Frontal cortex (tissue), 4 donors: ENCODE data around the gene CNGB1. TPM values are rescaled to one million over a fixed set of nuclear protein-coding genes. Genes with fewer than 3 reads are reported as not detected.

Experiments
- DNase-seq, 2 donors: peaks; one replicate each; pipeline ENCODE4 v3.0.0; 2012; ENCODE audit warnings: low spot score in 2 of 2
- FAIRE-seq: peaks from 2 replicates; lab custom pipeline; 2012; peaks lifted over from hg19 to GRCh38; lab: Jason Lieb, UNC
- total RNA-seq: library from RNA; depleted of rRNA; stranded (reverse); fragments of >200 nt; gene quantifications from one replicate; pipeline ENCODE4 v1.2.3, GENCODE V29; 2014
- donor health status: control.
- donor health status: control.
- donor health status: control.

CNGB1 gene
- total RNA-seq, 1 donor from 2014 or later = 1.2 TPM

DNA sequence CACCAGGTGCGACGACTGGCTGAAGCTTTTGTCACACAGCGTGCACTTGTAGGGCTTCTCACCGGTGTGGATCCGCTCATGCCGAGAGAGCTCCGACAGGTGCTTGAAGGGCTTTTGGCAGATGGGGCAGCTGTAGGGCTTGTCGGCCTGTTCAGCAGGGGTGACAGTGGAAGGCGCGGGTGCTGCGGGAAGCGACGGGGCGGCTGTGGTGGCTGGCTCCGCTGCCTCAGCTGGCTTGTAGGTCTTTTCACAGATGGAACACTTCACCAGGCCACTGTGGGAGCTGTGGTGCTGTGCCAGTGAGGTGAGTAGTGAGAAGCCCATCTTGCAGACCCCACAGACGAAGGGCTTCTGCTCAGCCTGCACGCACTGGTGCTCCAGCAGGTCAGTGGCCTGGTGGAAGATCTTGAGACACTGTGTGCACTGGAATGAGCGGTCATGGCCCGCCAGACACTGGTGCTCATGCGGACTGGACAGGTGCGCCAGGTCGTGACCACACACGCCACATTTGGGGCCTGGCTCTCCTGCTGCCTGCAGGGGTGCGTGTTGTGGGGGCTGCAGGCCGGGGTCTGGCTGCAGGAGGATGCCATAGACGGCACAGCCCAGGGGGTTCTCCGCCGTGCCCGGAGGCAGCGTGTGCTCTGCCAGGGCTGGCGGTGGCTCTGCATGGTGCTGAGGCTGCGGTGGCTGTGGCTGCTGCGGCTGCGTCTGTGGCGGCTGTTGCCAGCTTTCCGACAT, 26.8 kb upstream of the CNGB1 start:
- FAIRE-seq = no peak

DNA sequence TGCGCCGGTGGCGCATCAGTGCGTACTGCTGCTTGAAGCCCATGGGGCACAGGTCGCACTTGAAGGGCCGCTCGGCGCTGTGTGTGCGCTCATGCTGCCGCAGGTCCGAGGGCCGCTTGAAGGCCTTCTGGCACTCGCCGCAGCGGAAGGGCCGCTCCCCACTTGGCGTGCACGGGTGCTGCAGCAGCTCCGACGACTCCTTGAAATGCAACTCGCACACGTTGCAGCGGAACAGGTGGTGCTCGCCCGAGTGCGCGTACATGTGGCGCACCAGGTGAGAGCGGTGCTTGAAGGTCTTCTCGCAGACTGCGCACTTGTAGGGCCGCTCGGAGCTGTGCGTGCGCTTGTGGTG, 26.2 kb upstream of the CNGB1 start:
- DNase-seq = no peak
- FAIRE-seq = no peak

More for the DNA sequence above, 26.8 kb upstream of the CNGB1 start:
- DNase-seq = no peak

DNA sequence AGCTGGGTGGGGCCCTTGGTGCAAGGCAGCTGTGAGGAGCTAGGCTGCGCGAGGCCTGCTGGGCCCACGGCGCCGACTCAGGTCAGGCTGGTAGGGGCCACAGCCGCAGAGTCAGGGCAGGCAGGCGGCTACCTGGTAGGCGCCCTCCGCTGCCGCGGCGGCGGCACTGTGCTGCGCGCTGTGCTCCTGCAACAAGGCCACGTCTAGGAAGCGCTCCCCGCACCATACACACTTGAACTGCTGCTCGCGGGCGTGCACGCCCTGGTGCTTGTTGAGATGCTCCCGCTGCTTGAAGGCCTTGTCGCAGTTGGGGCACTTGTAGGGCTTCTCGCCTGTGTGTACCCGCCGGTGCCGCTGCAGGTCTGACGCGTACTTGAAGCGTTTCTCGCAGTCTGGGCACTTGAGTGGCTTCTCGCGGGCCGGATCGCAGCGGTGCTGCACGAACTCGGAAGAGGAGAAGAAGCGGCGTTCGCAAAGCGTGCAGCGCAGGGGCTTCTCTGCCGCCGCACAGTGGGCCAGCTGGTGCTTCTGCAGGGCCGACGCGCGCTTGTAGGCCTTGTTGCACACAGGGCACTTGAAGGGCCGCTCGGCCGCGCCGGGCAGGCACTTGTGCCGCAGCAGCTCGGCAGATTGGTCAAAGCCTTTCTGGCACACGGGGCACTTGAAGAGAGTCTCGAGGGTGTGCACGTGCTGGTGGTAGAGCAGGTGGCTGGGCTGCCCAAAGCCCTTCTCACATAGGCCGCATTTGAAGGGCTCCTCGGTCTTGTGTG, 25.7 kb upstream of the CNGB1 start:
- no peak for DNase-seq
- no peak for FAIRE-seq

DNA sequence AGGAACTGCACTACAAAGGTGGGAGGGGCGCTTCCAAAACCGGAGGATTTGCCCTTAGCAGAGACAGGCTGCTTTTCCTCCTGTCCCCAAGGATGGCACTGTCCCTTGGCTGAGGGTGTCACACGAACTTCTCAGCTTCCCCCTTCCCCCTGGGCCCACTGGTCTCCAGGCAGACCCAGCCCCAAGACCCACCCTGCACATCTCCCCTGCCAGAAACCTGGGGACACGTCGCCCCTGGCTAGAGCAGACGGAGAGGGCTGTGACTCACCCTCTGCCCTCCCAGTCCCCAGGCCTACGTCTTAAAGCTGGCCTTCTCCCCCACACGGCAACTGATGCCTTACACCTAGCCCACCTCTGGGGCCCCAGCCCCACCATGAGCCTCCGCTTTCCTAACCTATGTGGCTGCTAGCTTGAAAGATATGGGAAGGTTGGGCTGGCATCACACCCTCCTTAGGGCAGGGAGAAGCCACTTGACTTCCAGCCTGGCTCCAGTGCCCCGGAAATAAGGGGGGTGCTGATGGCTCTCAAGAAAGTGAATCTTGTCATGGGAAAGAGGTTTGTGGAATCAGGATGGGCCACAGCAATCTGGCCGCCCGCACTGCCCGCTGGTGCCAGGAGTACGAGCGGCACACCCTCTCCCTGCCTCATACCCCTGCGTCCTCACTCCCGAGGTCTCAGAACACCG, 24.9 kb upstream of the CNGB1 start:
- FAIRE-seq = no peak
- no peak for DNase-seq

DNA sequence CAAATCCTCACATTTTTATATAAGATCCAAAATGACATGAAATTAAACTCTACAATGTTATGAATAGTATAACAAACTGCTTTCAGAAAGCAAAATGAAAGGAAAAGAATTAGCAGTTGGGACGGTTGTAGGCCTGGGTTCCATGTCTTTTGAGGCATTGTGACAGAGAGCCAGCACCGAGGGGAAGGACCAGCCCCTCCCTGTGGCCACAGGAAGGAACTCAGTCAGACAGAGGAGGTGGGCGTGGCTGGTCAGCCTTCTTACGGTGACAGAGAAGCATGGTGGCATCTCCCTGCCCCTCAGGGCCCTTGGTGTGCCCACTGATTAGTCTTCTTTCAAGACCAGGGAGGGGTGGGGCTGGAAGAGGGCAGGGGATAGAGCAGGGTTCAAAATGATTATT, 23.9 kb upstream of the CNGB1 start:
- FAIRE-seq (no peak), DNase-seq (peak in 1 of 2 donors; percentile 38)

DNA sequence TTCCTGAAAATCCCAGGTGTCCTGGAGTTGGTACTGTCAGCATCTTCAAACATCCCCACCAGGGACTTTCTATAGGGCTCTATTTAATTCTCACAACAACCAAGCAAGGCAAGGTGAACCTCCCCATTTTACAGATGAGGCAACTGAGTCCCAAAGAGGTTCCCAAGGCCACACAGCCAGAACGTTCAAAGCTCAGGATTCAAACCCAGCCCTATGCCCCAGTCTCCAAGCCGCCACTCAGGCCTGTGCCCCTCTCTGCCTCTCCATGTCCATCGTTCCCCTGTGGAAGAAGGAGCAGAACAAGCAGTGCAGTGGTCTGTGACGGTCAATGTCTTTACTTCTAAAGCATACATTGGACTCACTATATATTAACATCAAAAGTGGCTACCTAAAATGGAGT, 23.4 kb upstream of the CNGB1 start:
- no peak for DNase-seq
- FAIRE-seq = no peak

- FAIRE-seq = no peak
- no peak for DNase-seq
Observed at GRCh38 chr16:57993897-57994296, 23.0 kb upstream of the CNGB1 start.

DNA sequence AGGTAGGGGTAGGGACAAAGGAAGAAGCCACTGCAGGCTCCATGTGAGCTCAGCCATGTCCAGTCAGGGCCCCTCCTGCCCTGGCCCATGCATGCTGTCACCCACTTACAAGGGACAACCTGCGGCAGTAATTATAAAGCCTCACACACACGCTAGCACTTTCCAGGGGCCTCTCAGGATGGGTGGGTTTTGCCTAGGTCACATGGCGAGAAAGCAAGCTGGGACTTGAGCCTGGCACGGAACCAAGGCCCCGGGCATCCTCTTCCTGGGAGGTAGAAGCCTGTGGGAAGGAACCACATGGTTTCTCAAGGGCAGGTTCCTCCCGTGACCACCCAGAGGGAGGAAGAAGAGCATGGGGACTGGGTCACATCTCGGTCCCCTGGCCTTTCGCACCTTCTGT, 22.5 kb upstream of the CNGB1 start:
- DNase-seq (no peak), FAIRE-seq (no peak)

DNA sequence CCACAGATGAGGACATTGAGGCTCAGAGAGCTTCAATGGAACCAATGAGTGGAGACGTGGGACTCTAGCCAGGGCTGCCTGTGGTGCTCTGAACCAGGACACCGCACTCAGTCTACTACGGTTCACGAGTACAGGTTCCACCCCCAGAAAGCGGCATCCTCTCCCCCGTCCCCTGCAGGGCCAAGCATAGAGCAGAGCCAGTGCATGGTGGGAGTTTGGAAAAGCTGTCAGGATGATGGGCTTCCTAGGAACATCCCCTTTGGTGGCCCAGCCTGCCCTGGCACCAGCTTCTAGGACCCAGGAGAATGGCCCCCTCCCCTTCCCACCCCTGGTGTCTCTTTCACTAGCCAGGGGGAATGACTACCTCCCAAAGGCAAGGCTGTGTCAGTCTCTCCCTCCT, 21.2 kb upstream of the CNGB1 start:
- no peak for FAIRE-seq
- no peak for DNase-seq

GRCh38 chr16:57991551-57992059, 20.7 kb upstream of the CNGB1 start:
- DNase-seq = no peak
- FAIRE-seq = no peak

DNA sequence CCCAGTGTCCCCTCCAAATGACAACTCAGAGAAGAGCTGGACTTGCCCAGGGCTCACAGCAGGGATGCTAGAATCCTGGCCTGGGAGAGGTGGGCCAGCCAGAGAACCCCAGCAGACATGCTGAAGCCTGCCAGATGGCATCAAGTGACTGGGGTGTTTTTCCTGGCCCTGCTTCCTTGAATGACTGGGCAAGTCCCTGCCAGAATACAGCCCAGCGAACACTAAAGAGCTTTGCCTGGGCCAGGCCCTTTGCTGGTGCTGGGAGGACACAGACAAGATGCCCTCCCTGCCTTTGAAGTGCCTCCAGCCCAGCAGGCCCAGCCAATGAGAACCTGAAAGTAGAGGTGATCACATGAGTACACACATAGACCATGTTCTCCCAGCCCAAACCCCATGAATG, 18.0 kb upstream of the CNGB1 start:
- FAIRE-seq (no peak), DNase-seq (peak in 1 of 2 donors; percentile 44)

- no peak for FAIRE-seq
Observed at GRCh38 chr16:57987441-57988177, 16.7 kb upstream of the CNGB1 start.

DNA sequence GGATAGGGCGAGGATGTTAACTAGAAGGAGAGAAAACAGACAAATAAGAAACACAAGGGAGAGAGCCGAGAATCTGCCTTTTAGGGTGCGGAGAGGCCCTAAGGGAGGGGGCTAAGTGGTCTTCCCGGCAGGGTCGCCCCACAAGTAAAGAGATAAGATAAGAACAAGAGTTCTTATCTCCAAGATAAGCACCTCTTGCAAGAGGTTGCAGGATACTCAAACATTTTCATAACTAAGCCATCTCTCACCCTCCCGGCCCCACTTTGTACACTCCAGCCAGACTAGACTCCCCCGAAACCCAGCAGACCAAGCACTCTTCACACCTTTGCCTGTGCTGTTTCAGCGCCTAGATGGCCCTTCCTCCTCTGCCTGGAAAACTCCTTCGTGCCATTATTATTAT, 15.3 kb upstream of the CNGB1 start:
- no peak for DNase-seq
- FAIRE-seq = no peak

More at GRCh38 chr16:57987441-57988177, 16.7 kb upstream of the CNGB1 start:
- no peak for DNase-seq

- DNase-seq = no peak
- no peak for FAIRE-seq
Observed at GRCh38 chr16:57985204-57986181, 14.6 kb upstream of the CNGB1 start.

DNA sequence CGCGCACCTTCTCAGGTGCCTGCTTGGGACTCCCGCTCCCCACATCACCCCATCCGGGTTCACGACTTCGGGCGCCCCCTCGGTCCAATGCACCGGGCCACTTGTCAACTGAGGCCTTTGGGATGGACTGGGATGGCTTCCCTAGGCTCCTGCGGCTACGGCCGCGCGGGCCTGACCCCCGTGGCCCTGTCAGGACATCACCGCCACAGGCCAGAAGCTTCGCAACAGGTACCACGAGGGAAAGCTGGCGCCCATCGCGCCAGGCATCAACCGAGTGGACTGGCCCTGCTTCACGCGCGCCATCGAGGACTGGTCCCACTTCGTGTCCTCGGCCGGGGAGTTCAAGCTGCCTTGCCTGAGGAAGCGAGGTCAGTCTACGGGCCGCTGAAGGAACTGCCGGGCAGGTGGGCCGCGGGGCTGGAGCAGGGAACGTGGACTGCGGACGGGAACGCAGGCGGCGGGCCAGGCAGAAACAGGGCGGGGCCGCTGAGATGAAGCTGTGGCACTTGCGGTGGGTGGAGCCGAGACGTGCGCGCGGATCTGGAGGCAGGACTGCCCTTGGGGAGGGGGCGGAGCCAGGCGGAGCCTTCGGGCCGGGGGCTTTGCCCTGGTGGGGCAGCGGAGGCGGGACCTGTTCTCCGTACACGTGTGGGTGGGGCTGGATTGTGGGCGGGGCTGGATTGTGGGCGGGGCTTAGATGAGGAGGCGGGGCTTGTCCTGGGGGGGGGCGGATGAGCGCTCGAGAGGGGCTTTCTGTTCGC, 13.7 kb upstream of the CNGB1 start:
- FAIRE-seq (no peak), DNase-seq (peak in 1 of 2 donors; percentile 83)

DNA sequence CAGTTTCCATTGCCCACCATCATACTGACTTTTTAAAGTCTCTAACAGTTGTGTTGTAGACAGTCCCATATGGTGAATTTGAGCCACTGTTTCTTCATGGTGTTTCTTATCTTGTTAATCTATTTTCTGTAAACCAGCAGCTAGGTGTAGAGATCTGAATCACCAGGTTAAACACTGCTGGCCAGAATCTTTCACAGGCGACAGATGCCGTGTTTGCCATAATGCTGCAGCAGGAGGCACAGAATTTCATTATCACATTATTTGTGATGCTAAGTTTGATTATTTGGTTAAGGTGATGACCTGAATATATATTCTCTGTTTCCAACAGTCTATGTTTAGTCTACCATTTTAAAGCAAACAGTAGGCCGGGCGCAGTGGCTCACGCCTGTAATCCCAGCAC, 11.5 kb upstream of the CNGB1 start:
- no peak for FAIRE-seq
- DNase-seq = no peak

- FAIRE-seq = no peak
- DNase-seq = no peak
Observed at GRCh38 chr16:57981636-57982035, 10.7 kb upstream of the CNGB1 start.

DNA sequence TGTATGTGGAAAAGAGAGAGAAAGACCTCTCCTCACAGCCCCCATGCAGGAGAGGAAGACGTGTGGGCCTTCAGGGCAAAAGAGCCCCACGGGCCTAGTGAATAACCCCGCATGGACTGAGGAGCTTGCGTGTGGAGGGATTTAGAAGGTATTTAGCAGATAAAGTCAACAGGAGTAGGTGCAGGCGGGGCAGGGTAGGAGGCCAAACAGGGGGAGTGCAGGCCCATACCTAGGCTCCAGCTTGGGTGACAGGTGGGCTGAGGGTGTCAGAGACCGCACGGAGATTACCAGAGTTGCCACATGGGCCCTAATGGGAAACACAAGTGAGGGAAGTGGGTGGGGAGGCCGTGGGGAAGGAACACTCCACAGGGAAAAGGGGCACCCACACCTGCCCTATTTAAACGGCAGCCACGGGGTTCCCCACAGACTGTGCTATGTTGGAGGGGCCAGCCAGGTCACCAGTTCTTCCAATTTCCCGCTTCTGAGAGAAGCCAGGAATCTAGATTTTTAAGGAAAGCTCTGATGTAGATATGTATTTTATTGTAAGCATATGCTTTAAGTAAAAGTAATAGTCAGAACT, 8.2 kb upstream of the CNGB1 start:
- FAIRE-seq (no peak), DNase-seq (no peak)
